Glomerular endothelial cell (primary cell): Measurements from ENCODE around the gene BHLHE23. TPM values are rescaled to one million over a fixed set of nuclear protein-coding genes. Genes with fewer than 3 reads are reported as not detected.

Experiments used
- DNase-seq: peaks from one replicate; pipeline ENCODE4 v3.0.0-alpha.2; 2011; ENCODE audit warnings: low read depth, low spot score; ENCODE audit errors: extremely low read depth
- total RNA-seq: library from RNA; depleted of rRNA; stranded (reverse); fragments of >200 nt; gene quantifications from 2 replicates; pipeline ENCODE4 v1.2.3, GENCODE V29; 2015

The BHLHE23 gene
- total RNA-seq, 1 donor from 2014 or later, result not detected

DNA sequence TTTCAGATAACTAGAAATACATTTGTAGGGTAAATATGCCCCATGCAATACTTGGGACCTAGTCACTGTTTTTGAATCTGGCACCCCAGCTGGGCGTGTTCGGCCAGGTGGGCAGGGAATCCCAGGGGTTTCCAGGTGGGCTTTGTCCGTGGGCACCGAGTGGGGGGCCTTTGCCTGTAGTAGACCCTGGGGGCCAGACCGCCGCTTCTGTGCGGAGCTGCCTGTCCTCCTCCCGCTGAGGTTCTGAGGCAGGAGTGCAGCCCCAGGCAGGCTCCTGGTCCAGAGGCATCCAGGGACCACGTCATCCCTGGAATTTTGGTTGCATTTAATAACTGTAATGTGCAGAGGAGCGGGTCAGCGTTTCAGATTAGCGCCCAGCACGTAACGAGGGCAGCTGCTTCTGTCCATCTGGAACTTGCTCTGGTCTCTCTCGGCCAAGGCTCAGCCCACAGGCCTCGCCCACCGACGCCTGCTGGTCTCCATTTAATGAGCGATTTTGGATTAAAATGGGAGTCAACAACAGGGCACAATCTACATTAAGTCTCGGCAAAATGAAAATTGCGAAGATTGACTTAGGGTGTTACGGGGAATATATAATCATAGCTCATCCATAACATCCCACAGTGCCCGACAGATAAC lies 12.8 kb downstream of the BHLHE23 start:
- no peak for DNase-seq

DNA sequence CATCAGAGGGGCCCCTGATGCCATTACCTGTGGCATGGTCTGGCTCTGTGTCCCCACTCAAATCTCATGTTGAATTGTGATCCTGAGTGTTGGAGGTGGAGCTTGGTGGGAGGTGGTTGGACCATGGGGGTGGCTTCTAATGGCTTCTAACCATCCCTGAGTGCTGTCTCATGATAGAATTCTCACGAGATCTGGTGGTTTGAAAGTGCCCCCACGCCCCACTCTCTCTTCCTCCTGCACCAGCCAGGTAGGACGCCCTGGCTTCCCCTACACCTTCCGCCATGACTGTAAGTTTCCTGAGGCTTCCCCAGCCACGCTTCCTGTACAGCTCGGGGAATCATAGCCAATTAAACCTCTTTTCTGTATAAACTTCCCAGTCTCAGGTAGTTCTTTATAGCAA lies 14.9 kb downstream of the BHLHE23 start:
- no peak for DNase-seq

DNA sequence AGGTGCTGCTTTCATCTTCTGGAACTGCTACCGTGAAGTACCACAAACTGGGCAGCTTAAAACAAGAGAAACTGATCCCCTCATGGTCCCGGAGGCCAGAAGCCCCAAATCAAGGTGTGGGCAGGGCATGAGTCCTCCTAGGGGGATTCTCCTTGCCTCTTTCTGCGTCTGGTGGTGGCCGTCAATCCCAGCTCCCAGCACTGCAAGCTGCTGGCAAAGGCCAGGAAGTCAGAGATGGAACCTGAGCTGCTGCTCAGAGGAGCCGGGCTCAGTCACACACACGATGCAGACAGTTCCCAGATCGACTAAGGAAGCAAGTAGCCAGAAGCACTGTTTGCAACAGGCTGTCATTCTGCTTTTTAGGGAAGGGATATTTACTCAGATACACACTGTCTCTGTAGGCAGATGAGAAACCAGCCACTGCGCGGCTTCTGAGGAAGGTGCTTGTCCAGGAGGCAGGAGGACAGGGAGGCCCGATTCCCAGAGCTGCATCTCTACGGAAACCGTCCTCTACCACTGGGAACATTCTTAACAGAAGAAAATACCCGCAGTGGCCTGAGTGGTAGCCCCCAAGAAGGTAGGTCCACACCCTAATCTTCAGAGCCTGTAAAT lies 15.5 kb downstream of the BHLHE23 start:
- no peak for DNase-seq

DNA sequence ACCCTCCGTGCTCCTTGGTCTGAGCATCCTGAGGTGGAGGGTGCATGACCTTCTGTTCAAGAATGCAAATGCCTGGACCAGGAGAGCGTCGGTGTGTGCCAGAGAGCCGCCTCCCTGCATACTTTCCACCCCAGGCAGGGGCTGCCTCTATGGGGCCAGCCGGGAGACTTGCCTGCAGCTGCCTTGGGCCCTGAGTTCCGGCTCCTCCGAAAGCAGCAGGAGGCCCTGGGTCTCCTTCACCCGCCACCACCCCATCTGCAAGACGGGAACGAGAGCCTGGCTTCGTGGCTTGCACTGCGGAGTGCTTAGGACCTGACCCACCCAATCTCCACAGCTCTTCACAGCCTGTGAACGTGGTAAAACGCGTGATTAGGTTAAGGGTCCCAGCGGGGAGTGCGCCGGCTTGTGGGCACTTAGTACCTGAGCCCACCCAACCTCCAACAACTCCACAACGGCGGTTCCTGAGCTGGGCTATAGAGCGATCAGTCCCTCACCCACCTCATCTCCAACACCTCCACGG lies 16.4 kb downstream of the BHLHE23 start:
- DNase-seq, result no peak

DNA sequence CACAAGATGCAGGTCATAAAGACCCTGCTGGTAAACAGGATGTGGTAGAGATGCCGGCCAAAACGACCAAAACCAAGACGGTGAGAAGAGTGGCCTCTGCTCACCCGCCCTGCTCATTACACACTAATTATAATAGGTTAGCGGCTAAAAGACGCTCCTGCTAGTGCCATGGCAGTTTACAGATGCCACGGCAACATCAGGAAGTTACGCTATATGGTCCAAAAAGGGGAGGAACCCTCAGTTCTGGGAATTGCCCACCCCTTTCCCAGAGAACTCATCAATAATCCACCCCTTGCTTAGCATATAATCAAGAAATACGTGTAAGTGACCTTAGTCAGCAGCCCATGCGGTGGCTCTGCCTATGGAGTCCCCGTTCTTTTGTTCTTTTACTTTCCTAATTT lies 17.6 kb downstream of the BHLHE23 start:
- DNase-seq, result no peak

DNA sequence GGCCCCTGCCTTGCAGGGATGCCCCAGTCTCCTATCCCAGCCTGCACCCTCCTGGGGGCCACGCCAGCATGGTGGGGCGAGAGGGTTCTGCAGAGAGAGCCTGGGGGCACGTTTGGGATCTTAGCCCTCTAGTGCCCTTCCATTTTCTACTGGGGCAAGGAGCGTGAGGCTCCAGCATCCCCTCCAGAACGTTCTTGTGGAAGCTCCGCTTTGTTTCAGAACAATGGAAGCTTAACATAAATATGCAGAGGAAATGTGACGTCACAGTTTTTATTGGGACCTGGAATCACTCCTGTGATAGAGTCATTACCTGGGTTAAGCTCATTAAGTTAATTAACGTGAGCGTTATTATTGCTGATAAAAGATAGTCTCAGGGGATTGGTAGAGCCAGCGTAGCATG lies 19.6 kb downstream of the BHLHE23 start:
- no peak for DNase-seq

DNA sequence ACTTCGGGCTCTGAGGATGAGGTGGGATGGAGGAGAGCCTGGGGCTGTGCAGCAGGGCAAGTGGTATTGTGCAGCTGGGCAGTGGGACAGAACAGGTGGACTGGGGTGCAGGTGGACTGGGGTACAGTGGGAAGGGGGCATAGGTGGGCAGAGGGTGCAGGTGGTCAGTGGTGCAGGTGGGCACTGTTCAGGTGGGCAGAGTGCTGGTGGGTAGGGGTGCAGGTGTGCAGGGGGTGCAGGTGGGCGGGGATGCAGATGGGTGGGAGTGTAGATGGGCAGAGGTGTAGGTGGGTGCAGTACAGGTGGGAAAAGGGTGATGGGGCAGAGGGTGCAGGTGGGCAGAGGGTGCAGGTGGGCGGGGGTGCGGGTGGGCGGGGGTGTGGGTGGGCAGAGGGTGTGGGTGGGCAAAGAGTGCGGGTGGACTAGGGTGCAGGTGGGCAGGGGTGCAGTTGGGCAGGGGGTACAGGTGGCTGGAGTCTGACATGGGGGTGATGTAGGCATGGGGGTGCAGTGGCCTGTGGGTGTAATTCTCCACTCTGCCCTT lies 20.4 kb downstream of the BHLHE23 start:
- no peak for DNase-seq

DNA sequence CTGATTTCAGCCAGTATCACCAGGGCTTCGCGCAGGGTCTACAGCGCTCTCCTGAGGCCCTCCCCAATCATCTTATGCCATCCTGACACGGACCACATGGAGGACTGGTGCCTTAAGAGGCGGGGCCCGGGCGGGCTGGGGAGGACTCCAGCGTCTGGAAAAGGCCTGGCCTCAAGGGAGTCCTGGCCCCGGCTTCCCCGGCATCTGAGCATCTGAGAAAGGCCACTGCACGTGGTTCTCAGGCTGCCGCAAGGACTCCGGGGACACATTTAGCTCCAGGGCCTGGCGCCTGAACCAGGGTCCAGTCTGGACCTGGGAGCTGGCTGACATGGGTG lies 21.4 kb downstream of the BHLHE23 start:
- no peak for DNase-seq

DNA sequence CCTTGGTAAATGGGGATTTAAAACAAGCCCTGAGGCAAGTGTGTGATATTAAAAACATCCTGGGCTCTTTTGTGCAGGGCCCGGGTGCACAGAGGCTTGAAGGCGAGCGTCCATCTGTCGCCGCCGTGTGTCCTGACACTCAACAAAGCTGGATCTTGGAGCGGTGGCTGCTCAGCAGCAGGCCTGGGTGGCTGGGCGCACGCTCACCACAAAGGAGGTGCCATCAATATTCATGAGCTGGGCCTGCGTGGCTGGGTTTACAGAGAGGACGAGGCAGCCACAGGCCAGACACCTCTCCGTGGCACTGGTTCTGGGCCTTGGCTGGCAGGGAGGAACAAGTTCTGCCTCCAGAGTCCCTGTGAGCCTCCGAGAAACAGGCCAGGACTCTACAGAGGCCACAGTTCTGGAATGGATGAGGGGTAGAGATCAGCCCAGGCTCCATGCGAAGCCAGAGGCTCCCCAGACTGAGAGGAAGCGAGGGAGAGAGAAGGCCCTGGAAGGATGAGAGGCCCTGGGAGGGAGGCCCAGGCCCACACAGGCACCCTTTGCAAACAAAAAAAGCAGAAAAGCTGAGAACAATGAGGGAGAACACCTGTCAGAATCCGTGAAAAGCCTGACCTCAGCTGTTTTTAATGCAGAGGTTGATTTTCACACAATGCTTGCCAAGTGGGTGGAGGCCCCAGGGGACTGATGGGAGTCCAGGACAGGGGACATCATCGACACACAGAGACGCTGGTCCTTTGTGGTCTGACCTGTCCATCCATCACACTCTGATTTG lies 21.9 kb downstream of the BHLHE23 start:
- DNase-seq, result no peak

DNA sequence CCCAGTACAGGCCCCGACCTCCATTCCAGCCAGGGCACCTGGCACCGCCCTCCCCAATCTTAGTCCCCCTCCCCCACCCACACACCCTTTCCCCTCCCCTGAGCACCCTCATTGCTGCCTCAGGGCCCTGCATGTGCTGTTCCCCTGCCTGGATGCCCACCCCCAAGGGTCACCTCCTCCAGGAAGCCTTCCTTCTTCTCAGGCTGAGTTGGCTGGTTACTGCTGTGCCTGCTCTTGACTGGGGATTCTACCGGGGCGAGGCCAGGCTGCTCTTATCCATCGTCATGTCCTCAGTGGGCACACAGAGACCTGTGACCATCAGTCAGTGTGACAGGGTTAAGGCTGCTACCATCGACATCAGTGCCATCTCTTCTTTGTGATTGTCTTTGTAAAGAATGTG lies 23.6 kb downstream of the BHLHE23 start:
- DNase-seq, result no peak

DNA sequence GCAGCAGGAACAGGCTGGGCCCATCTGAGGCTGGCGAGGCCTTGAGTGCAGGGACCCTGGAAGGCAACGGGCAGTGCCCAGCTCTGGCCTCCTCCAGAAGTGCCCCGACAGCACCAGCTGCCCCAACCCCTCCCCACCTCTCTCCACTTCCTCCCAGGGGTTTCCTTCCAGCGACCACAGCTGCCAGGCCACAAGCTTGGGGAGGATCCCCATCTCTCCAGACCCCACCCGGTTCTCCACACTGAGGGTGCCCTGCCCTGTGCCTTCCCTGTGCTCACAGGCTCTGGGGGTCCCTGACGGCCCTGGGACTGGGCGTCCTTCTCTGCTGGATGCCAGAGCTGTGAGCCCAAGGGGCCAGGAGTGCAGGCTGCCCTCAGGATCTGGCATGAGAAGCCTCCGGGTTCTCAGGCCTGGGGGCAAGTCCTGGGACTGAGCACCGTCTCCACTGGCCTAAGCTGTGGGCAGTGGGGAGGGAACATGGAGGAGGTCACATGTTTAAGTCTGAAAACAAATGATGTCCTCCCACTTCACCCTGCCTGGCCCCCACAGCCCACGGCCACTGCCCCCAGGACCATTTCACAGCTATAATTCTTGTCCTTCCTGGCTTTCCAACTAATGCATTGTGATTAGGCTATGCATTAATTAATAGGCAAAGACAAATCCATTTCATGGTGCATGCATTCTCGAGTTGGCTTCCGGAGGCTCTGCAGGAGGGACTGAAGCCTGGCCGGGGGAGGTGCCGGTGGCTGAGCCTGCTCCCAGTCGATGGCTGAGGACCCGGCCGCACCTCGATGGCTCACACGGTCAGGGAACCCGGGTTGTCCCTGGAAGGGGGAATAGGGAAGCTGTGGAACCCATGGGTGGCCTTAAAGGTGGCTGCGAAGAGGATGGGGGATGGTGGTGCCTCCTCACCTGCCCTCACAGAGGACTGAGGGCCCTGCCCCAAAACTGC lies 24.4 kb downstream of the BHLHE23 start:
- no peak for DNase-seq

DNA sequence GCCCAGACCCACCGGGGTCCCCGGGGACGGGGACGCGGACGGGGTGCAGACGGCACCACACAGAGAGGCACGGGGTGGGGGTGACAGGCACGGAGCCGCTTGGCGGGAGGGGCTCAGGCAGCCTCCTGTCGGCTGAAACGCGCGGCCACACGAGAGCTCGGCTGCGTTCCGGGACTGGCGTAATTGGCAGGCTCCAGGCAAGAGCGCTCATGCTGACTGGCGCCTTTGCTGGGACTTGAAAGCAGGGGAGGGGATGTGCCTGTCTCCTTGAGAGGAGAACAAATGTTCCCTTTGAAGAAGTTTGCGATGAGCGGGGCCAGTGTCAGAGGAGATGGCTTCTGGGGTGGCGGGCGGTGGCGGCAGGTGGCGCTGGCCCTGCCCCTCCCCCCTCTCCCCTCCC lies 25.8 kb downstream of the BHLHE23 start:
- no peak for DNase-seq

DNA sequence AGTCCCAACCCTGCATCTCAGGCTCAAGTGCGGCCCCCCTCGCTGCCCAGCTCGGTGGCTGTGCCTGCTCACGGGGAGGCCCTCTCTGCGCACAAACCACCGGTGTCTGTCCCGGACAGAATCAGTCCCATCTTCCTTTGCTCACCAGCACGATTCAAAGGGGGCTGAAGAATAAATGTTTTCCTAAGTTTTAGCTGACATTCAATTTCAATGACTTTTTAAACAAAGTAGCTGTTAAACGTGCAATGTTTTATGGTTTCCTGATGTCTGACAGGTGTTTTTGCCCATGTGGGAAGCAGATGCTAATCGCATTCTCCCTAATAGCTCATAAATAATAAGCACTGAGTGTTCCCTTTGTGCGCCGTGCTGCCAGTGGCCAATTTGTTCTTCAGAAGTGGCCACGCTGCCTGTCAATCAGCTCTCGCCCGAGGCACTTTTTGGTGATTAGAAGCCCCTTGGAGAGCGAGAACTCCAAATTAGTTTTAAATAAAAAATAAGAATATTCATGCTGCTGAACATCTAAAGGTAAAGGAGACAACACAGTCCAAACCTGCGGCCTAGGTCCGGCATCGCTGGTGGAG lies 26.3 kb downstream of the BHLHE23 start:
- DNase-seq, result no peak

DNA sequence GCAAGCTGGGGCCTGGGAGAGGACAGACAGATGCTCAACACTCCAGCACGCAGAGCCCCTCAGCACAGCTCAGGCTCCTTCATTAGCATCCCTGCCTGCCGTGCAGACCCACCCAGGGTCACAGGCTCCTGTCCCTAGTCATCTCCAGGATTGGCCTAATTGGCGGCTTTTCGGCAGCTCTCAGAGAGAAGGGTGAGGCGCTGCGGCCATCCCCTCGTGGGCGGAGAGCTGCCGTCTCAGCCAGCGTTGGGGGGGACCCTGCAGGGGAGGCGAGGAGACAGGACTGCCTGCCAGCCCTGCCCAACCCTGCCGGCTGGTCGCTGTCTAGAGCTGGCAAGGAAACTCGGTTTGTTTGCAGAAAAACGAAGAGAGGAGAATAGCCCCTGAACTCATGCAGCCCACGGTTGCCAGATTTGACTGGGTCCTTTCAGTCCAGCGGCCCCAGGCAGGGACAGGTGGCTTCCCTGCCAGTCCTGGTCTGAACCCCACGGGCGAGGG lies 26.8 kb downstream of the BHLHE23 start:
- DNase-seq, result no peak

DNA sequence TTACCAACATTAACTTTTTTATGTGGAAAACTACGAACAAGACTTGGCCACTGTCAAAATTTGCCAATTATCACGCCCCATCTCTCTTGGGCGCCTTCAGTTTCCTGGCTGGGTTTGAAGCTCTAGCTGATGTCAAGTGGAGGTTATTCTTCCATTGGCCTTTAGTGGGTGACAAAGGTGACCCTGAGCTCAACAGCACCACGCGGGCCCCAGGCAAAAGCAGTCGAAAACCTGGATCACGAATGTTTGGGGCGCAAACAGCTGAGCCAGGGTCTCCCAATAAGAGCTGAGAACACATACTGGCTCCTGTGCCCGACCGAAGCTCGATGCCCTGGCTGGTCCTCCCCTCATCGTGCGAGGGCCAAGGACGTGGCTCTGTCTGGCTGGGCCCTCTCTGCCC lies 27.5 kb downstream of the BHLHE23 start:
- DNase-seq, result no peak

DNA sequence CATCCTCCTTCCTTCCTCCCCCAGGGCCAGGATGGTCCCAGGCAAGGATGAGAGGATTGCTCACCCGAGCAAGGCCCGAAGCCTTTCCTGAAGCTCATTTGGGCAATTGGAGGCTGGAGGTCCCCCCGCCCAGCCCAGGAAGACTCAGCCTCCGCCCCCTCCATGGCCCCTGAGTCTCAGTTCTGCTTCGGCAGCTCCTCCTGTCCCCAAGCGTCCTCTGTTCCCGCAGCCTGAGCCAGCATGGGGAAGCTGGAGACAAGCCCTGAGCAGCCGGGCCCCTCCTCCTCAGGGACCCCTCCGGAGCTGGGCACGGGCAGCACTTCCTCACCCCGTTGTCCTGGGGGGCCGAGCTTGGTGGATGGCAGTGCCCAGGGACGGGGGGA lies 28.2 kb downstream of the BHLHE23 start:
- no peak for DNase-seq

DNA sequence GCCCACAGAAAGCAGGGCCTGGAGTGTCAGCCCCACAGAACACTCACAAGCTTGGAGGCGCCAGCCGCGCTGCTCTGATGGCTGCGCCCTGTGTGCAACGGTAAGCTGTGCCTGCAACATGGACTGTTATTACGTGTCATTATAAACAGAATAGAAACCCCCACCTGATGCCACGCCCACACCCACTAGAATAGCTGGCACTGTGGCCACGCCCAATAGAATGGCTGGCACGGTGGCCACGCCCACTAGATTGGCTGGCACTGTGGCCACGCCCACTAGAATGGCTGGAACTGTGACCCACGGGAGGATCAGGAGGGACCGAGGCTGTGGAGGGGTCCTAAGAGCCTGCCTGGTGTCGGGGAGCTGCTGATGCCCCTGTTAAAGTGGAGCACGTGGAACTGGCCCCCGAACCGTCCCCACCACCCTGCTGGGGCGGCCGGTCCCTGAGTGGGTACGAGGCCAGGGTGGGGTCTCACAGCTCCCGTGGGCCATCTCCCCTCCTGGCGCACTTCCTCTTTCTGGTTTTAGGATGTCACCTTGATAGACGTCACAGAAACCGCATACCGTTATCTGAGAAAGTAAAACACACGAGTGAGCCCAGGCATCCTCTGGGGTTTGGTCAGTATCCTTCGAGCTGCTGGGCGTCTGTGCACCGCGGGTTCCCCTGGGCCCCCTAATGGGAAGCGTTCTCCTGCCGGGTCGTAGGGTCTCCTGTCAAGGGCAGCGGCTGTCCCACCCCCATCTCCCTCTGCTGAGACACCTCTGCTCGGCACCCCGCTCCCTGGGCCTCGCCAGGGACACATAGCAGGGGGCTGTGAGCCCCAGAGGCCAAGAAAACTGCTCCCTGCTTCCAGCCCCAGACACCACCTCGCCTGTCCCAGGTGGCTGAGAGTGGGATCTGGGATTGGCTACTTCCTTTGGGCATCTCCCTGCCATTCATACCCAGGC lies 28.9 kb downstream of the BHLHE23 start:
- no peak for DNase-seq

DNA sequence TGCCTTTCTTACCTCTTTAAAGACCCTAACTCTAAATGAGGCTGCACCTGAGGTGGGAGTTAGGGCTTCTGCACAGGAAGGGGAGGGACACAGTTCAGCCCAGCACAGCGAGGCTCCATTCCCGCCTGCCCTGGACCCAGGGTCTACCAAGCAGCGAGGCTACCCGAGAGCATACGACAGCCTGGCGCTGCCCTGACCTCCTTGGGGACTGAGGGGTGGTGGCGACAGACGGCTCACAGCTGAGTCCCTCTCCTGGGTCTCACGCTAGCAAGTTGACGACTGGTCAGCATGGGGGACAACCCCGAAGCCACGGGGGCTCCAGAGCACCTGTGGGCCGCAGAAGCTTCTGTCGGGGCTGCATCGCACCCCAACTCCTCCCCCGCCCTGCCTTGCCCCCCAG lies 29.9 kb downstream of the BHLHE23 start:
- DNase-seq, result no peak
